IPS-15b (cell line): ENCODE results near the gene TOPBP1.

Experiments used
- H3K27me3 ChIP-seq: one replicate; pipeline ENCODE4 v1.6.1; 2013; ENCODE audit warnings: low read length; ENCODE audit not compliant: control insufficient read depth, insufficient read depth
- H3K36me3 ChIP-seq: one replicate; pipeline ENCODE4 v1.6.1; 2013; ENCODE audit warnings: low read length; ENCODE audit not compliant: control insufficient read depth, insufficient read depth
- H3K4me1 ChIP-seq: one replicate; pipeline ENCODE4 v1.6.1; 2013; ENCODE audit warnings: mild to moderate bottlenecking, low read length; ENCODE audit not compliant: control insufficient read depth, insufficient read depth
- H3K4me3 ChIP-seq: one replicate; pipeline ENCODE4 v1.5.1; 2013; ENCODE audit warnings: low read depth, low read length
- H3K9ac ChIP-seq: one replicate; pipeline ENCODE4 v1.6.1; 2013; ENCODE audit warnings: low read depth, mild to moderate bottlenecking, low read length
- H3K9me3 ChIP-seq: one replicate; pipeline ENCODE4 v1.6.1; 2013; ENCODE audit warnings: mild to moderate bottlenecking, low read length; ENCODE audit not compliant: control insufficient read depth, insufficient read depth

TOPBP1 gene

GRCh38 chr3:133641254-133641653, 20.5 kb downstream of the TOPBP1 start:
- peaks cover 7% of the 10 kb centered on the region for H3K36me3 ChIP-seq
- H3K9me3 ChIP-seq, result no peaks in the 10 kb centered on the region
- H3K27me3 ChIP-seq, result no peaks in the 10 kb centered on the region
- H3K4me1 ChIP-seq, result no peaks in the 10 kb centered on the region
- H3K4me3 ChIP-seq, result no peak overlapping the region
- H3K9ac ChIP-seq, result no peak overlapping the region

- Histone ChIP-seq H3K9ac (no peak overlapping the region), H3K4me3 (no peak overlapping the region), H3K27me3 (no peaks in the 10 kb centered on the region), H3K9me3 (no peaks in the 10 kb centered on the region), H3K36me3 (peaks cover 14% of the 10 kb centered on the region), H3K4me1 (no peaks in the 10 kb centered on the region)
Observed at GRCh38 chr3:133633439-133633838, 28.3 kb downstream of the TOPBP1 start.

- Histone ChIP-seq H3K9me3 (no peaks in the 10 kb centered on the region), H3K4me1 (no peaks in the 10 kb centered on the region), H3K9ac (no peak overlapping the region), H3K27me3 (no peaks in the 10 kb centered on the region), H3K36me3 (peaks cover 8% of the 10 kb centered on the region), H3K4me3 (no peak overlapping the region)
Observed at GRCh38 chr3:133629146-133629545, 32.6 kb downstream of the TOPBP1 start.

- H3K27me3 ChIP-seq, result no peaks in the 10 kb centered on the region
- no peak overlapping the region for H3K4me3 ChIP-seq
- H3K9ac ChIP-seq, result no peak overlapping the region
- peaks cover 8% of the 10 kb centered on the region for H3K36me3 ChIP-seq
- H3K9me3 ChIP-seq, result no peaks in the 10 kb centered on the region
- no peaks in the 10 kb centered on the region for H3K4me1 ChIP-seq
Observed at GRCh38 chr3:133627789-133628188, 34.0 kb downstream of the TOPBP1 start.

GRCh38 chr3:133620066-133620784, 41.5 kb downstream of the TOPBP1 start:
- Histone ChIP-seq H3K4me1 (no peaks in the 10 kb centered on the region), H3K27me3 (no peaks in the 10 kb centered on the region), H3K9ac (no peak overlapping the region), H3K9me3 (no peaks in the 10 kb centered on the region), H3K4me3 (no peak overlapping the region), H3K36me3 (peaks cover 7% of the 10 kb centered on the region)

- Histone ChIP-seq H3K4me3 (no peak overlapping the region), H3K9ac (no peak overlapping the region), H3K36me3 (peaks cover 10% of the 10 kb centered on the region), H3K4me1 (no peaks in the 10 kb centered on the region), H3K27me3 (no peaks in the 10 kb centered on the region), H3K9me3 (no peaks in the 10 kb centered on the region)
Observed at GRCh38 chr3:133611534-133611933, 50.2 kb downstream of the TOPBP1 start.

- Histone ChIP-seq H3K4me1 (no peaks in the 10 kb centered on the region), H3K4me3 (no peak overlapping the region), H3K9ac (no peak overlapping the region), H3K36me3 (peaks cover 10% of the 10 kb centered on the region), H3K27me3 (no peaks in the 10 kb centered on the region), H3K9me3 (no peaks in the 10 kb centered on the region)
Observed at GRCh38 chr3:133610031-133610430, 51.7 kb downstream of the TOPBP1 start.

- H3K9me3 ChIP-seq, result no peaks in the 10 kb centered on the region
- peaks cover 10% of the 10 kb centered on the region for H3K36me3 ChIP-seq
- no peak overlapping the region for H3K4me3 ChIP-seq
- no peak overlapping the region for H3K9ac ChIP-seq
- H3K27me3 ChIP-seq, result no peaks in the 10 kb centered on the region
- no peaks in the 10 kb centered on the region for H3K4me1 ChIP-seq
Observed at GRCh38 chr3:133608388-133608787, 53.4 kb downstream of the TOPBP1 start.

GRCh38 chr3:133607816-133608215, 53.9 kb downstream of the TOPBP1 start:
- no peaks in the 10 kb centered on the region for H3K27me3 ChIP-seq
- H3K9ac ChIP-seq, result no peak overlapping the region
- H3K9me3 ChIP-seq, result no peaks in the 10 kb centered on the region
- no peaks in the 10 kb centered on the region for H3K4me1 ChIP-seq
- H3K36me3 ChIP-seq, result peaks cover 10% of the 10 kb centered on the region
- no peak overlapping the region for H3K4me3 ChIP-seq

GRCh38 chr3:133606902-133607301, 54.8 kb downstream of the TOPBP1 start:
- Histone ChIP-seq H3K4me3 (no peak overlapping the region), H3K27me3 (no peaks in the 10 kb centered on the region), H3K9ac (no peak overlapping the region), H3K36me3 (peaks cover 10% of the 10 kb centered on the region), H3K4me1 (no peaks in the 10 kb centered on the region), H3K9me3 (no peaks in the 10 kb centered on the region)

GRCh38 chr3:133606342-133606741, 55.4 kb downstream of the TOPBP1 start:
- no peaks in the 10 kb centered on the region for H3K27me3 ChIP-seq
- no peak overlapping the region for H3K4me3 ChIP-seq
- H3K4me1 ChIP-seq, result no peaks in the 10 kb centered on the region
- H3K9me3 ChIP-seq, result no peaks in the 10 kb centered on the region
- peaks cover 10% of the 10 kb centered on the region for H3K36me3 ChIP-seq
- no peak overlapping the region for H3K9ac ChIP-seq

GRCh38 chr3:133600572-133601081, 61.1 kb downstream of the TOPBP1 start:
- peaks cover 4% of the 10 kb centered on the region for H3K4me1 ChIP-seq
- no peaks in the 10 kb centered on the region for H3K27me3 ChIP-seq
- H3K36me3 ChIP-seq, result no peaks in the 10 kb centered on the region
- no peak overlapping the region for H3K4me3 ChIP-seq
- H3K9me3 ChIP-seq, result no peaks in the 10 kb centered on the region
- no peak overlapping the region for H3K9ac ChIP-seq
